Endothelial cell (in vitro differentiated cells): ENCODE measurements around the gene OTOGL. TPM values are rescaled to one million over a fixed set of nuclear protein-coding genes. Genes with fewer than 3 reads are reported as not detected.
"Not testable (repeated sequence)": the region's sequence is repeated elsewhere in the genome, so short reads cannot be mapped to it uniquely, and the experiment has no call there.

Experiments used
- DNase-seq: peaks from one replicate; pipeline ENCODE4 v3.0.0; 2021; ENCODE audit warnings: low spot score
- H3K27ac Mint-ChIP-seq: one replicate; pipeline ENCODE4 v1.8.0; 2021; ENCODE audit warnings: mixed read lengths, inconsistent platforms; ENCODE audit not compliant: unreplicated experiment
- H3K27me3 Mint-ChIP-seq: one replicate; pipeline ENCODE4 v1.8.0; 2021; ENCODE audit warnings: mild to moderate bottlenecking, moderate library complexity, mixed read lengths, inconsistent platforms; ENCODE audit not compliant: unreplicated experiment
- H3K36me3 Mint-ChIP-seq: one replicate; pipeline ENCODE4 v1.8.0; 2021; ENCODE audit warnings: mild to moderate bottlenecking, low read depth, mixed read lengths, inconsistent platforms; ENCODE audit not compliant: unreplicated experiment
- H3K4me1 Mint-ChIP-seq: one replicate; pipeline ENCODE4 v1.8.0; 2021; ENCODE audit warnings: mild to moderate bottlenecking, mixed read lengths, inconsistent platforms; ENCODE audit not compliant: unreplicated experiment
- H3K4me3 Mint-ChIP-seq: one replicate; pipeline ENCODE4 v1.8.0; 2021; ENCODE audit warnings: mild to moderate bottlenecking, mixed read lengths, inconsistent platforms; ENCODE audit not compliant: unreplicated experiment
- H3K9me3 Mint-ChIP-seq: one replicate; pipeline ENCODE4 v1.8.0; 2021; ENCODE audit warnings: mixed read lengths, inconsistent platforms; ENCODE audit not compliant: unreplicated experiment
- CTCF ChIP-seq: fragments of 200-600 bp; sonication (generic); IDR thresholded peaks from one replicate; pipeline ENCODE4 v1.5.0; 2021; ENCODE audit warnings: antibody characterized with exemption; ENCODE audit not compliant: unreplicated experiment
- total RNA-seq: library from RNA; stranded (reverse); fragmentation: NEBNext Ultra II Directional; extraction: Animal tissue kit (Norgen Biotek cat#: 25700); gene quantifications from one replicate; pipeline ENCODE4 v1.2.1, GENCODE V29; 2021; ENCODE audit not compliant: unreplicated experiment

OTOGL gene
- total RNA-seq, 1 donor from 2014 or later, result 0.31 TPM

GRCh38 chr12:80291108-80291754 lies 191.9 kb downstream of the OTOGL start:
- no peaks in the 10 kb centered on the region for H3K9me3 Mint-ChIP-seq
- H3K27ac Mint-ChIP-seq, result no peak overlapping the region
- no peak for DNase-seq
- H3K4me3 Mint-ChIP-seq, result no peak overlapping the region
- H3K36me3 Mint-ChIP-seq, result no peaks in the 10 kb centered on the region
- H3K4me1 Mint-ChIP-seq, result no peaks in the 10 kb centered on the region
- TF ChIP-seq CTCF, result no peak
- no peaks in the 10 kb centered on the region for H3K27me3 Mint-ChIP-seq

GRCh38 chr12:80293347-80293746 lies 194.0 kb downstream of the OTOGL start:
- H3K4me1 Mint-ChIP-seq, result no peaks in the 10 kb centered on the region
- H3K36me3 Mint-ChIP-seq, result no peaks in the 10 kb centered on the region
- no peak for DNase-seq
- H3K4me3 Mint-ChIP-seq, result no peak overlapping the region
- no peaks in the 10 kb centered on the region for H3K9me3 Mint-ChIP-seq
- TF ChIP-seq CTCF, result no peak
- H3K27me3 Mint-ChIP-seq, result no peaks in the 10 kb centered on the region
- no peak overlapping the region for H3K27ac Mint-ChIP-seq

- no peak overlapping the region for H3K4me3 Mint-ChIP-seq
- H3K4me1 Mint-ChIP-seq, result no peaks in the 10 kb centered on the region
- H3K27me3 Mint-ChIP-seq, result no peaks in the 10 kb centered on the region
- no peak for TF ChIP-seq CTCF
- H3K9me3 Mint-ChIP-seq, result no peaks in the 10 kb centered on the region
- H3K36me3 Mint-ChIP-seq, result no peaks in the 10 kb centered on the region
- DNase-seq, result no peak
- no peak overlapping the region for H3K27ac Mint-ChIP-seq
Observed at GRCh38 chr12:80293759-80294158, 194.4 kb downstream of the OTOGL start.

GRCh38 chr12:80299219-80299618 lies 199.9 kb downstream of the OTOGL start:
- no peak for TF ChIP-seq CTCF
- H3K27me3 Mint-ChIP-seq, result no peaks in the 10 kb centered on the region
- no peaks in the 10 kb centered on the region for H3K9me3 Mint-ChIP-seq
- H3K27ac Mint-ChIP-seq, result no peak overlapping the region
- no peak overlapping the region for H3K4me3 Mint-ChIP-seq
- no peak for DNase-seq
- H3K4me1 Mint-ChIP-seq, result no peaks in the 10 kb centered on the region
- H3K36me3 Mint-ChIP-seq, result no peaks in the 10 kb centered on the region

- no peak for DNase-seq
- no peaks in the 10 kb centered on the region for H3K4me1 Mint-ChIP-seq
- H3K9me3 Mint-ChIP-seq, result no peaks in the 10 kb centered on the region
- TF ChIP-seq CTCF, result no peak
- H3K4me3 Mint-ChIP-seq, result no peak overlapping the region
- no peak overlapping the region for H3K27ac Mint-ChIP-seq
- no peaks in the 10 kb centered on the region for H3K27me3 Mint-ChIP-seq
- H3K36me3 Mint-ChIP-seq, result no peaks in the 10 kb centered on the region
Observed at GRCh38 chr12:80299976-80300375, 200.6 kb downstream of the OTOGL start.

GRCh38 chr12:80307436-80307835 lies 208.1 kb downstream of the OTOGL start:
- H3K27me3 Mint-ChIP-seq, DNase-seq, H3K36me3 Mint-ChIP-seq, H3K9me3 Mint-ChIP-seq, H3K4me1 Mint-ChIP-seq, H3K4me3 Mint-ChIP-seq, H3K27ac Mint-ChIP-seq: not testable (repeated sequence)
